ENCODE data around the gene ANKLE2. TPM values are rescaled to one million over a fixed set of nuclear protein-coding genes. Genes with fewer than 3 reads are reported as not detected.
A peak's percentile ranks its signal among the peaks of the same experiment; 100 is the strongest.

ANKLE2 gene
- total and polyA plus RNA-seq, 8 donors, result 20.0 to 39.6 (median 23.6) TPM

GRCh38 chr12:132747395-132747794, 14.2 kb downstream of the ANKLE2 start:
- WGBS, 2 donors, result 95 to 99% methylated on average over 11 of the region's 11 CpGs
- no peaks in the 10 kb centered on the region for H3K9me3 ChIP-seq
- no peak for TF ChIP-seq CTCF (IDR thresholded peaks at IDR 0.05)
- no peak overlapping the region for H3K27ac ChIP-seq
- ATAC-seq, result no peak
- intact Hi-C loops (cut with DNase I), result loop anchor here in 1 of 3 donors (5.0 kb wide), 1 partner anchor 670 kb away; no protein-coding TSS in a partner anchor
- H3K4me3 ChIP-seq, result no peak overlapping the region
- H3K4me1 ChIP-seq, result no peaks in the 10 kb centered on the region
- DNase-seq, result peak in 1 of 6 donors; percentile 27
- FAIRE-seq, result no peak
- no peaks in the 10 kb centered on the region for H3K27me3 ChIP-seq
- peaks cover 3 to 62% (median 41%) of the 10 kb centered on the region in 3 donors for H3K36me3 ChIP-seq

GRCh38 chr12:132746613-132747012, 15.0 kb downstream of the ANKLE2 start:
- WGBS, 2 donors, result 83 to 86% methylated on average over 3 of the region's 3 CpGs
- DNase-seq (no peak), ATAC-seq (no peak), FAIRE-seq (no peak)
- Histone ChIP-seq H3K4me1 (no peaks in the 10 kb centered on the region), H3K4me3 (no peak overlapping the region), H3K27me3 (no peaks in the 10 kb centered on the region), H3K9me3 (no peaks in the 10 kb centered on the region), H3K27ac (no peak overlapping the region), H3K36me3 (peaks cover 3 to 68% (median 41%) of the 10 kb centered on the region in 3 donors)
- intact Hi-C loops (cut with DNase I), result loop anchor here in 1 of 3 donors (5.0 kb wide), 1 partner anchor 669 kb away; no protein-coding TSS in a partner anchor
- no peak for TF ChIP-seq CTCF (IDR thresholded peaks at IDR 0.05)

GRCh38 chr12:132743831-132744230, 17.8 kb downstream of the ANKLE2 start:
- H3K4me1 ChIP-seq, result no peaks in the 10 kb centered on the region
- peaks cover 3 to 75% (median 30%) of the 10 kb centered on the region in 3 donors for H3K36me3 ChIP-seq
- no peak overlapping the region for H3K27ac ChIP-seq
- no peaks in the 10 kb centered on the region for H3K27me3 ChIP-seq
- WGBS, 2 donors, result 87 to 95% methylated on average over 13 of the region's 13 CpGs
- H3K4me3 ChIP-seq, result no peak overlapping the region
- DNase-seq (no peak), FAIRE-seq (no peak), ATAC-seq (no peak)
- TF ChIP-seq CTCF (IDR thresholded peaks at IDR 0.05), result no peak
- H3K9me3 ChIP-seq, result no peaks in the 10 kb centered on the region
- intact Hi-C loops (cut with DNase I), result no loop called here

GRCh38 chr12:132741620-132742019, 20.0 kb downstream of the ANKLE2 start:
- no peak for DNase-seq
- Histone ChIP-seq H3K9me3 (no peaks in the 10 kb centered on the region), H3K27me3 (no peaks in the 10 kb centered on the region), H3K4me1 (no peaks in the 10 kb centered on the region), H3K4me3 (no peak overlapping the region), H3K36me3 (peaks cover 3 to 65% (median 13%) of the 10 kb centered on the region in 3 donors), H3K27ac (no peak overlapping the region)
- FAIRE-seq, result no peak
- WGBS, 2 donors, result 86 to 91% methylated on average over 8 of the region's 8 CpGs
- ATAC-seq, result no peak
- intact Hi-C loops (cut with DNase I), result no loop called here
- no peak for TF ChIP-seq CTCF (IDR thresholded peaks at IDR 0.05)

- TF ChIP-seq CTCF (IDR thresholded peaks at IDR 0.05), result no peak
- Histone ChIP-seq H3K4me1 (no peaks in the 10 kb centered on the region), H3K27ac (no peak overlapping the region), H3K4me3 (no peak overlapping the region), H3K27me3 (no peaks in the 10 kb centered on the region), H3K36me3 (peaks cover 3 to 57% (median 18%) of the 10 kb centered on the region in 3 donors), H3K9me3 (no peaks in the 10 kb centered on the region)
- FAIRE-seq (no peak), ATAC-seq (no peak), DNase-seq (peak in 1 of 6 donors; percentile 24)
- intact Hi-C loops (cut with DNase I), result no loop called here
- WGBS, 2 donors, result 88 to 94% methylated on average over 11 of the region's 11 CpGs
Measured at GRCh38 chr12:132740652-132741051, 21.0 kb downstream of the ANKLE2 start.

Data from pancreas (tissue), 10 donors.